Stimulated activated CD8-positive, alpha-beta memory T cell treated with anti-CD3 and anti-CD28 coated beads, Interleukin-7, amount 100 ng/mL, for 1 hour (primary cell): ENCODE data around the gene TFAM.

ENCODE experiments used
- DNase-seq, 2 donors: peaks; one replicate each; pipeline ENCODE4 v3.0.0-alpha.2; 2020; ENCODE audit warnings: low read depth in 2 of 2

TFAM gene

GRCh38 chr10:58433066-58433465, 47.9 kb downstream of the TFAM start:
- DNase-seq = no peak

GRCh38 chr10:58433571-58433970, 48.4 kb downstream of the TFAM start:
- DNase-seq = no peak

GRCh38 chr10:58435297-58435985, 50.2 kb downstream of the TFAM start:
- DNase-seq = no peak

GRCh38 chr10:58436071-58436470, 50.9 kb downstream of the TFAM start:
- no peak for DNase-seq

GRCh38 chr10:58438340-58438871, 53.2 kb downstream of the TFAM start:
- DNase-seq = no peak

GRCh38 chr10:58438986-58439385, 53.8 kb downstream of the TFAM start:
- no peak for DNase-seq

- DNase-seq = no peak
Measured at GRCh38 chr10:58439632-58440364, 54.6 kb downstream of the TFAM start.

- no peak for DNase-seq
Measured at GRCh38 chr10:58440484-58440883, 55.3 kb downstream of the TFAM start.

- DNase-seq = no peak
Measured at GRCh38 chr10:58444321-58444720, 59.1 kb downstream of the TFAM start.

GRCh38 chr10:58444876-58445275, 59.7 kb downstream of the TFAM start:
- DNase-seq = no peak

GRCh38 chr10:58448121-58448935, 63.1 kb downstream of the TFAM start:
- DNase-seq = no peak
